Neutrophil (primary cell): Measurements from ENCODE around the gene AMPD1.

ENCODE experiments used
- H3K27ac ChIP-seq: fragments of 200-600 bp; sonication (generic); 2 replicates; pipeline ENCODE4 v1.5.1; 2016; ENCODE audit warnings: mild to moderate bottlenecking, moderate library complexity
- H3K27me3 ChIP-seq: fragments of 200-600 bp; sonication (generic); 2 replicates; pipeline ENCODE4 v1.6.0; 2016; ENCODE audit warnings: mild to moderate bottlenecking
- H3K36me3 ChIP-seq: fragments of 200-600 bp; sonication (generic); 2 replicates; pipeline ENCODE4 v1.5.1; 2017
- H3K4me1 ChIP-seq, 2 experiments: fragments of 200-600 bp in 1 of 2; sonication (generic) in 1 of 2; 1 replicate in 1 of 2; 2 replicates in 1 of 2; pipeline versions ENCODE4 v1.5.1 to v1.6.1; 2013 to 2016; ENCODE audit warnings: low read depth in 1 of 2, low read length in 1 of 2, mild to moderate bottlenecking in 1 of 2, moderate library complexity in 1 of 2; ENCODE audit not compliant: control insufficient read depth in 1 of 2, insufficient read depth in 1 of 2
- H3K4me3 ChIP-seq, 2 experiments: fragments of 200-600 bp in 1 of 2; sonication (generic) in 1 of 2; 1 replicate in 1 of 2; 2 replicates in 1 of 2; pipeline ENCODE4 v1.5.1; 2013 to 2016; ENCODE audit warnings: low read depth in 1 of 2, low read length in 1 of 2, mild to moderate bottlenecking in 1 of 2, moderate library complexity in 1 of 2
- H3K9me3 ChIP-seq: fragments of 200-600 bp; sonication (generic); 2 replicates; pipeline ENCODE4 v1.5.1; 2016
- CTCF ChIP-seq: fragments of 200-600 bp; sonication (generic); IDR thresholded peaks from 2 replicates; pipeline ENCODE4 v1.5.1; 2016; ENCODE audit warnings: antibody characterized with exemption

AMPD1 gene

DNA sequence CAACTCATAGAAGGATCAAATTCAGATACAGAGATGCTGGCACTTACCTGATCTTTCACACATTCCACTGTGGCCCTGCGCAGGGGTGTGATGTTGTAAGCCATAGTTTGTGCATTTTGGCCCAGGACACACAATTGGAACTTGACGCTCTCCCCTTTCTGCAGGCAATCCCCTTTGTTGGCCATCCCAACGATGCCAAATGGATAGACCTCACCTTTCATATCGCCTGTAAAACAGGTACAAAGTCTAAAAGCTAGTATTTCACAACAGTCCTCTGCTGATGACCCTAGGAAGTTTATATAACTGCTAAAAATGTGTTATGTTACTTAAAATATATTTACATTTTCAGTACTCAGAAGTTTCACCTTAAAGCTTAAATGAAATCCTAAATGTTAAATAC, 25.1 kb upstream of the AMPD1 start:
- Histone ChIP-seq H3K9me3 (no peaks in the 10 kb centered on the region), H3K27me3 (no peaks in the 10 kb centered on the region), H3K4me3 (no peak overlapping the region), H3K4me1 (peaks cover 13 to 14% of the 10 kb centered on the region in 2 experiments), H3K27ac (no peak overlapping the region), H3K36me3 (peaks cover 86% of the 10 kb centered on the region)
- no peak for TF ChIP-seq CTCF

DNA sequence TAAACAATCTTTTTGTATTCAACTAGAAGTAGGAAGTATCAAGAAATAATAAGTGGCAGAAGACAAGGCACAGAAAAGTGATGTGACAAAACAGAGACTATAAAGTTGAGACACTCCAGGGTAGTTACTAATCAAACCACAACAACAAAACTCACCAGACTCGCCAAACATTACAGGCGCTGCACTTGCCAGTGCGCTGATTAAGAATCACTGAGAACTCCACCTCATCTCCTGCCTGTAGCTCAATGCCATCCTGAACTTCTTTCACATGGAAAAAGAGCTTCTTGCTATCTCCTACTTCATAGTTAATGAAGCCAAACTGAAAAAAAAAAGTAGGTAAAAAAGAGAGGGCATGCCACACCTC, 24.1 kb upstream of the AMPD1 start:
- no peaks in the 10 kb centered on the region for H3K27me3 ChIP-seq
- H3K4me1 ChIP-seq = peaks cover 13 to 16% of the 10 kb centered on the region in 2 experiments
- TF ChIP-seq CTCF = no peak
- H3K9me3 ChIP-seq = no peaks in the 10 kb centered on the region
- H3K4me3 ChIP-seq = no peak overlapping the region
- H3K27ac ChIP-seq = no peak overlapping the region
- peaks cover 82% of the 10 kb centered on the region for H3K36me3 ChIP-seq

DNA sequence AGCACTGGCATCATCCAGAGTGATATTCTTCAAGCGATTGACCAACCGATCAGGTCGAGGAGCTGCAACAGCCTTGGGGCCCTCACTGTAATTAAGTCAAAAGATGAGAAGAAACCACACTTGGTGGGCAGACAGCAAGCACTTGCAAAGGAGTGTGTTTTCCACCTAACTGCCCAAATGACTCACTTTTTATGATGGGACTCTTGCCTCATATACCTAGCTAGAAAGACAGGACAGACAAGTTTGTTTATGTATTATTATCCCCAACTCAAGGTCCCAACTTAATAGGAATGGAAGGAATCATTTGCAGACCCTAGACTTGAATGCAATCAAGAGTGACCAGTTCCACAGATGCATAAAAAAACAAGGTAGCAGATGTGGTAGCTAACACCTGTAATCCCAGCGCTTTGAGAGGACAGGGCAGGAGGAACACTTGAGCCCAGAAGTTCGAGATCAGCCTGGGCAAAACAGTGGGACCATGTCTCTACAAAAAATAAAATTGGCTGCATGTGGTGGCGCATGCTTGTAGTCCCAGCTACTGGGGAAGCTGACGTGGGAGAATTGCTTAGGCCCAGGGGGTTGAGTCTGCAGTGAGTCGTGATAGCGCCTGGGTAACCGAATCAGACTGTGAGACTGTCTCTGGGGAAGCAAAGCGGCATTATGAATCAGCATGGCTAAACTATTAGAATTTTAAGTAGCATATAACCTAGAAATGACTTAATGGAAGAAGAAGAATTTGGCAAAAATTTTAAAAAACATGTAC, 23.5 kb upstream of the AMPD1 start:
- H3K27ac ChIP-seq = no peak overlapping the region

GRCh38 chr1:114716304-114717170, 21.2 kb upstream of the AMPD1 start, which contains the start of gene NRAS:
Gene NRAS, minus strand, starts transcription at chr1:114716771. Its CDS starts 611 bp downstream, at chr1:114716160.
- peak within 1 kb of the TSS; percentile 66 to 88 for H3K4me3 ChIP-seq
- peaks cover 13 to 16% of the 10 kb centered on the region in 2 experiments for H3K4me1 ChIP-seq
- H3K27ac ChIP-seq = peak within 1 kb of the TSS; percentile 72
- H3K27me3 ChIP-seq = no peaks in the 10 kb centered on the region
- H3K36me3 ChIP-seq = peaks cover 77% of the 10 kb centered on the region
- no peak for TF ChIP-seq CTCF
- H3K9me3 ChIP-seq = no peaks in the 10 kb centered on the region

More for the DNA sequence above, 23.5 kb upstream of the AMPD1 start:
- Histone ChIP-seq H3K9me3 (no peaks in the 10 kb centered on the region), H3K4me3 (no peak overlapping the region), H3K4me1 (peaks cover 13 to 16% of the 10 kb centered on the region in 2 experiments), H3K36me3 (peaks cover 80% of the 10 kb centered on the region), H3K27me3 (no peaks in the 10 kb centered on the region)
- TF ChIP-seq CTCF = no peak

- H3K4me3 ChIP-seq = peak overlapping the region; percentile 66 to 88
- H3K36me3 ChIP-seq = peaks cover 77% of the 10 kb centered on the region
Measured at GRCh38 chr1:114715952-114716303, 20.6 kb upstream of the AMPD1 start.

More at GRCh38 chr1:114715952-114716303, 20.6 kb upstream of the AMPD1 start:
- Histone ChIP-seq H3K9me3 (no peaks in the 10 kb centered on the region), H3K27me3 (no peaks in the 10 kb centered on the region), H3K4me1 (peaks cover 13 to 16% of the 10 kb centered on the region in 2 experiments), H3K27ac (peak overlapping the region; percentile 72)
- no peak for TF ChIP-seq CTCF
